WTC11 (cell line): ENCODE measurements around the gene ROR2. TPM values are rescaled to one million over a fixed set of nuclear protein-coding genes. Genes with fewer than 3 reads are reported as not detected.

ENCODE experiments used
- ATAC-seq: fragments of 200-7000 bp; cut with Tn5 transposase; 2 replicates; pipeline ENCODE4 v1.10.0; 2021; ENCODE audit warnings: mild to moderate bottlenecking, moderate library complexity
- CTCF ChIA-PET: fragments of 300-600 bp; sonication (Branson Sonifier 250); formaldehyde crosslinking; loops from one replicate; lab custom pipeline; 2021; ENCODE audit warnings: antibody characterized with exemption; lab: Charles Lee
- POLR2A ChIA-PET: fragments of 350-600 bp; sonication (Branson Sonifier 250); formaldehyde crosslinking; loops from one replicate; lab custom pipeline; 2021; ENCODE audit warnings: antibody characterized with exemption; lab: Charles Lee
- DNase-seq: peaks from one replicate; pipeline ENCODE4 v3.0.0; 2021; ENCODE audit warnings: low spot score
- H3K27ac Mint-ChIP-seq: 2 replicates; pipeline ENCODE4 v1.8.0; 2021; ENCODE audit warnings: mixed read lengths
- H3K27me3 Mint-ChIP-seq: 2 replicates; pipeline ENCODE4 v1.8.0; 2021; ENCODE audit warnings: low read depth, mild to moderate bottlenecking, moderate library complexity, mixed read lengths
- H3K36me3 Mint-ChIP-seq: 2 replicates; pipeline ENCODE4 v1.8.0; 2021; ENCODE audit warnings: mixed read lengths
- H3K4me1 Mint-ChIP-seq: 2 replicates; pipeline ENCODE4 v1.8.0; 2022; ENCODE audit warnings: mixed read lengths
- H3K4me3 Mint-ChIP-seq: 2 replicates; pipeline ENCODE4 v1.8.0; 2021; ENCODE audit warnings: mild to moderate bottlenecking, moderate library complexity, mixed read lengths
- H3K9me3 Mint-ChIP-seq: 2 replicates; pipeline ENCODE4 v1.8.0; 2021; ENCODE audit warnings: mixed read lengths
- ELF4 ChIP-seq: sonication (generic); formaldehyde crosslinking; IDR thresholded peaks from 2 replicates; pipeline ENCODE4 v1.8.1; 2022; ENCODE audit warnings: low read depth, mild to moderate bottlenecking, moderate library complexity, missing genetic modification reagents
- NFYB ChIP-seq: sonication (generic); formaldehyde crosslinking; conservative IDR thresholded peaks from 2 replicates; pipeline ENCODE4 v1.8.0; 2022; ENCODE audit warnings: low read depth, missing genetic modification reagents
- OVOL2 ChIP-seq: fragments of 250-450 bp; sonication (Bioruptor Pico); IDR thresholded peaks from 2 replicates; pipeline ENCODE4 v1.9.0; 2021; ENCODE audit warnings: mild to moderate bottlenecking, borderline replicate concordance
- RORB ChIP-seq: fragments of 250-450 bp; sonication (Bioruptor Pico); IDR thresholded peaks from 2 replicates; pipeline ENCODE4 v1.9.0; 2021; ENCODE audit warnings: mild to moderate bottlenecking
- ZNF263 ChIP-seq: sonication (generic); formaldehyde crosslinking; IDR thresholded peaks from 2 replicates; pipeline ENCODE4 v1.8.1; 2022; ENCODE audit warnings: low read depth, mild to moderate bottlenecking, moderate library complexity, missing genetic modification reagents
- ZNF396 ChIP-seq: fragments of 250-450 bp; sonication (Bioruptor Pico); IDR thresholded peaks from 2 replicates; pipeline ENCODE4 v1.8.0; 2021; ENCODE audit warnings: mild to moderate bottlenecking, moderate library complexity, borderline replicate concordance
- ZNF671 ChIP-seq: fragments of 250-450 bp; sonication (Bioruptor Pico); IDR thresholded peaks from 2 replicates; pipeline ENCODE4 v1.8.0; 2021; ENCODE audit warnings: mild to moderate bottlenecking
- total RNA-seq: library from RNA; stranded (reverse); gene quantifications from 3 replicates; pipeline ENCODE4 v1.2.3, GENCODE V29; 2021
- TF ChIP-seq, protein P1 (sequence below): sonication (generic); formaldehyde crosslinking; IDR thresholded peaks from 2 replicates; pipeline ENCODE4 v1.8.1; 2023; ENCODE audit warnings: mild to moderate bottlenecking, missing genetic modification reagents, moderate library complexity
- TF ChIP-seq, protein P2 (sequence below): fragments of 200-600 bp; IDR thresholded peaks from 2 replicates; pipeline ENCODE4 v1.8.0; 2022; ENCODE audit warnings: antibody characterized with exemption
- TF ChIP-seq, protein P3 (sequence below): fragments of 250-450 bp; sonication (Bioruptor Pico); conservative IDR thresholded peaks from 2 replicates; pipeline ENCODE4 v1.9.0; 2021; ENCODE audit warnings: mild to moderate bottlenecking
- TF ChIP-seq, protein P4 (sequence below): sonication (generic); formaldehyde crosslinking; IDR thresholded peaks from 2 replicates; pipeline ENCODE4 v1.8.0; 2022; ENCODE audit warnings: missing genetic modification reagents
- TF ChIP-seq, protein P5 (sequence below): sonication (generic); formaldehyde crosslinking; IDR thresholded peaks from 2 replicates; pipeline ENCODE4 v1.8.0; 2023; ENCODE audit warnings: missing genetic modification reagents, mild to moderate bottlenecking, borderline replicate concordance
- TF ChIP-seq, protein P6 (sequence below): fragments of 250-450 bp; sonication (Bioruptor Pico); IDR thresholded peaks from 2 replicates; pipeline ENCODE4 v1.9.0; 2021; ENCODE audit warnings: mild to moderate bottlenecking
- TF ChIP-seq, protein P7 (sequence below): sonication (generic); formaldehyde crosslinking; IDR thresholded peaks from 2 replicates; pipeline ENCODE4 v1.8.1; 2022; ENCODE audit warnings: mild to moderate bottlenecking, moderate library complexity, missing genetic modification reagents
- TF ChIP-seq, protein P8 (sequence below): sonication (generic); formaldehyde crosslinking; IDR thresholded peaks from 2 replicates; pipeline ENCODE4 v1.8.0; 2022; ENCODE audit warnings: mild to moderate bottlenecking, missing genetic modification reagents

Gene ROR2
- total RNA-seq, 1 experiment from 2014 or later, result 19.8 TPM

DNA sequence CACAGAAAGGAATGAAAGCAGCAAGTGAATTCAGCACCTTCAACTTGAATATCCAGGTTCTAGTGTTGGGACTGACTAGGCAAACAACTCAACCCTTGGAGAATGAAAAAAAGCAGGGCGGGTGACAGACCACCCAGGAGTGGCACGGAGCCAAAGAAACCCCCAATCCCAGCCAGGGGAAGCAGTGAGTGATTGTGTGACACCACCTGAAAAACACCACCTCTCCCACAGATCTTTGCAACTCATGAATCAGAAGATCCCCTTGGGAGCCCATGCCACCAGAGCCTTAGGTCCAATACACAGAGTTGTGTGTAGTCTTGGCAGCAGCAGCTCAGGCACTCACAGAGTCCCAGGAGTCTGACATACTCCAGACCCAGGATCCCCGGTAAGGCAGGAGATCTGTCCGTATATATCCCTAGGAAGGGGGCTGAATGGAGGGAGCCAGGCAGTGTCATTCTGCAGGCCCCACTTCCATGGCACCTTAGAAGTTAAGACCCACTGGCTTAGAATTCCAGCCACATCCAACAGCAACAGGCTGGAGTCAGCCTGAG lies 22.1 kb upstream of the ROR2 start (continued):
- TF ChIP-seq ELF4 (CRISPR knock-in tag), result no peak
- TF ChIP-seq, protein P1, sequence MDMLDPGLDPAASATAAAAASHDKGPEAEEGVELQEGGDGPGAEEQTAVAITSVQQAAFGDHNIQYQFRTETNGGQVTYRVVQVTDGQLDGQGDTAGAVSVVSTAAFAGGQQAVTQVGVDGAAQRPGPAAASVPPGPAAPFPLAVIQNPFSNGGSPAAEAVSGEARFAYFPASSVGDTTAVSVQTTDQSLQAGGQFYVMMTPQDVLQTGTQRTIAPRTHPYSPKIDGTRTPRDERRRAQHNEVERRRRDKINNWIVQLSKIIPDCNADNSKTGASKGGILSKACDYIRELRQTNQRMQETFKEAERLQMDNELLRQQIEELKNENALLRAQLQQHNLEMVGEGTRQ, result no peak
- no peak for TF ChIP-seq OVOL2
- no peak for TF ChIP-seq ZNF263

DNA sequence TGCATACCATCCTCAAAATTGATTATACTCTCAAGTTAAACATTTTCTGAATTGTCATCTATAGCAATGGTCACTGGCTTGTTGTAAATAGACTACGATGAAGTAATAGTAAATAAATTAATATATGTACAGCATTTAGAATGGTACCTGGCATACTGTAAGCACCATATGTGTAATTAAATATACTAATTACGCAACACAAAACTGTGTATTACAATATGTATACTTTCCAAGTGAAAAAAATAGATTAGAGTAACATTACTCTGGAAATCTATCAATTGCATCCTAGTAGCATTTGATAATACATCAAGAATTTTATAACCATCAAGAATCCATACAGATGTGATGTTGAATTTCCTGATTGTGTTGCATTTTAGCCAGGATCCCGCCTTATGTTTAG lies 17.2 kb upstream of the ROR2 start:
- CTCF ChIA-PET, result no interaction called here
- POLR2A ChIA-PET, result no interaction called here
- Mint-ChIP-seq H3K4me1 (no peaks in the 10 kb centered on the region), H3K4me3 (no peak overlapping the region), H3K9me3 (peaks cover 8% of the 10 kb centered on the region), H3K27ac (no peak overlapping the region), H3K27me3 (no peaks in the 10 kb centered on the region; the same call in none of the 2 replicates), H3K36me3 (no peaks in the 10 kb centered on the region; the same call in 1 of the 2 replicates)
- DNase-seq, result no peak
- ATAC-seq, result no peak
- TF ChIP-seq, protein P2, sequence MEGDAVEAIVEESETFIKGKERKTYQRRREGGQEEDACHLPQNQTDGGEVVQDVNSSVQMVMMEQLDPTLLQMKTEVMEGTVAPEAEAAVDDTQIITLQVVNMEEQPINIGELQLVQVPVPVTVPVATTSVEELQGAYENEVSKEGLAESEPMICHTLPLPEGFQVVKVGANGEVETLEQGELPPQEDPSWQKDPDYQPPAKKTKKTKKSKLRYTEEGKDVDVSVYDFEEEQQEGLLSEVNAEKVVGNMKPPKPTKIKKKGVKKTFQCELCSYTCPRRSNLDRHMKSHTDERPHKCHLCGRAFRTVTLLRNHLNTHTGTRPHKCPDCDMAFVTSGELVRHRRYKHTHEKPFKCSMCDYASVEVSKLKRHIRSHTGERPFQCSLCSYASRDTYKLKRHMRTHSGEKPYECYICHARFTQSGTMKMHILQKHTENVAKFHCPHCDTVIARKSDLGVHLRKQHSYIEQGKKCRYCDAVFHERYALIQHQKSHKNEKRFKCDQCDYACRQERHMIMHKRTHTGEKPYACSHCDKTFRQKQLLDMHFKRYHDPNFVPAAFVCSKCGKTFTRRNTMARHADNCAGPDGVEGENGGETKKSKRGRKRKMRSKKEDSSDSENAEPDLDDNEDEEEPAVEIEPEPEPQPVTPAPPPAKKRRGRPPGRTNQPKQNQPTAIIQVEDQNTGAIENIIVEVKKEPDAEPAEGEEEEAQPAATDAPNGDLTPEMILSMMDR, result no peak
- no peak for TF ChIP-seq ZNF671 (CRISPR knock-in tag)
- TF ChIP-seq, protein P3, sequence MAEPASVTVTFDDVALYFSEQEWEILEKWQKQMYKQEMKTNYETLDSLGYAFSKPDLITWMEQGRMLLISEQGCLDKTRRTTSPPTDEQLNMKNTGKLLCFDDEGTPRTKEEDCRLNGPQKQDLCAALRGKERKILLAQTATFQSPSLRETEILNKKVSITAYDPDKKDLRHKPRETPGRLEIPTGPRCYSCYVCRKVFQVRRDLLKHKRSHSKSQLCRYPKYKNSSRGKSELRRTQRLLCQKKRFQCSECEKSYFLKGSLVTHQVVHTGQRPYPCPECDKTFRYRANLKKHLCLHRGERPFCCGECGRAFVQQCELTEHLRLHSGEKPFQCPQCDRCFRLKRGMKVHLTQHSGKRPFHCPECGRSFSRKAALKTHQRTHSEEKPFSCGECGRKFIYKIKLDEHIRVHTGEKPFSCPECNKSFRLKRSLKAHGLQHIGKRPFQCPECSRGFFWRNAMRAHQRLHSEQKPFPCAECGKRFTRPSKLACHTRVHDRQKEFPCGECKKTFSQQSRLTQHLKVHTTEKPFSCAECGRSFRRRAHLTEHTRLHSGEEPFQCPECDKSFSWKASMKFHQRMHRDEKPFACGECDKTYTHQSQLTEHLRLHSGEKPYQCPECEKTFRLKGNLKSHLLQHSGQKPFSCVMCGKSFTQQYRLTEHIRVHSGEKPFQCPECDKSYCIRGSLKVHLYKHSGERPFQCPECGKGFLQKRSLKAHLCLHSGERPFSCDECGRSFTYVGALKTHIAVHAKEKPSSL (CRISPR knock-in tag), result no peak
- no peak for TF ChIP-seq ZNF396 (CRISPR knock-in tag)
- TF ChIP-seq, protein P4, sequence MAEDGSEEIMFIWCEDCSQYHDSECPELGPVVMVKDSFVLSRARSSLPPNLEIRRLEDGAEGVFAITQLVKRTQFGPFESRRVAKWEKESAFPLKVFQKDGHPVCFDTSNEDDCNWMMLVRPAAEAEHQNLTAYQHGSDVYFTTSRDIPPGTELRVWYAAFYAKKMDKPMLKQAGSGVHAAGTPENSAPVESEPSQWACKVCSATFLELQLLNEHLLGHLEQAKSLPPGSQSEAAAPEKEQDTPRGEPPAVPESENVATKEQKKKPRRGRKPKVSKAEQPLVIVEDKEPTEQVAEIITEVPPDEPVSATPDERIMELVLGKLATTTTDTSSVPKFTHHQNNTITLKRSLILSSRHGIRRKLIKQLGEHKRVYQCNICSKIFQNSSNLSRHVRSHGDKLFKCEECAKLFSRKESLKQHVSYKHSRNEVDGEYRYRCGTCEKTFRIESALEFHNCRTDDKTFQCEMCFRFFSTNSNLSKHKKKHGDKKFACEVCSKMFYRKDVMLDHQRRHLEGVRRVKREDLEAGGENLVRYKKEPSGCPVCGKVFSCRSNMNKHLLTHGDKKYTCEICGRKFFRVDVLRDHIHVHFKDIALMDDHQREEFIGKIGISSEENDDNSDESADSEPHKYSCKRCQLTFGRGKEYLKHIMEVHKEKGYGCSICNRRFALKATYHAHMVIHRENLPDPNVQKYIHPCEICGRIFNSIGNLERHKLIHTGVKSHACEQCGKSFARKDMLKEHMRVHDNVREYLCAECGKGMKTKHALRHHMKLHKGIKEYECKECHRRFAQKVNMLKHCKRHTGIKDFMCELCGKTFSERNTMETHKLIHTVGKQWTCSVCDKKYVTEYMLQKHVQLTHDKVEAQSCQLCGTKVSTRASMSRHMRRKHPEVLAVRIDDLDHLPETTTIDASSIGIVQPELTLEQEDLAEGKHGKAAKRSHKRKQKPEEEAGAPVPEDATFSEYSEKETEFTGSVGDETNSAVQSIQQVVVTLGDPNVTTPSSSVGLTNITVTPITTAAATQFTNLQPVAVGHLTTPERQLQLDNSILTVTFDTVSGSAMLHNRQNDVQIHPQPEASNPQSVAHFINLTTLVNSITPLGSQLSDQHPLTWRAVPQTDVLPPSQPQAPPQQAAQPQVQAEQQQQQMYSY, result no peak
- TF ChIP-seq, protein P5, sequence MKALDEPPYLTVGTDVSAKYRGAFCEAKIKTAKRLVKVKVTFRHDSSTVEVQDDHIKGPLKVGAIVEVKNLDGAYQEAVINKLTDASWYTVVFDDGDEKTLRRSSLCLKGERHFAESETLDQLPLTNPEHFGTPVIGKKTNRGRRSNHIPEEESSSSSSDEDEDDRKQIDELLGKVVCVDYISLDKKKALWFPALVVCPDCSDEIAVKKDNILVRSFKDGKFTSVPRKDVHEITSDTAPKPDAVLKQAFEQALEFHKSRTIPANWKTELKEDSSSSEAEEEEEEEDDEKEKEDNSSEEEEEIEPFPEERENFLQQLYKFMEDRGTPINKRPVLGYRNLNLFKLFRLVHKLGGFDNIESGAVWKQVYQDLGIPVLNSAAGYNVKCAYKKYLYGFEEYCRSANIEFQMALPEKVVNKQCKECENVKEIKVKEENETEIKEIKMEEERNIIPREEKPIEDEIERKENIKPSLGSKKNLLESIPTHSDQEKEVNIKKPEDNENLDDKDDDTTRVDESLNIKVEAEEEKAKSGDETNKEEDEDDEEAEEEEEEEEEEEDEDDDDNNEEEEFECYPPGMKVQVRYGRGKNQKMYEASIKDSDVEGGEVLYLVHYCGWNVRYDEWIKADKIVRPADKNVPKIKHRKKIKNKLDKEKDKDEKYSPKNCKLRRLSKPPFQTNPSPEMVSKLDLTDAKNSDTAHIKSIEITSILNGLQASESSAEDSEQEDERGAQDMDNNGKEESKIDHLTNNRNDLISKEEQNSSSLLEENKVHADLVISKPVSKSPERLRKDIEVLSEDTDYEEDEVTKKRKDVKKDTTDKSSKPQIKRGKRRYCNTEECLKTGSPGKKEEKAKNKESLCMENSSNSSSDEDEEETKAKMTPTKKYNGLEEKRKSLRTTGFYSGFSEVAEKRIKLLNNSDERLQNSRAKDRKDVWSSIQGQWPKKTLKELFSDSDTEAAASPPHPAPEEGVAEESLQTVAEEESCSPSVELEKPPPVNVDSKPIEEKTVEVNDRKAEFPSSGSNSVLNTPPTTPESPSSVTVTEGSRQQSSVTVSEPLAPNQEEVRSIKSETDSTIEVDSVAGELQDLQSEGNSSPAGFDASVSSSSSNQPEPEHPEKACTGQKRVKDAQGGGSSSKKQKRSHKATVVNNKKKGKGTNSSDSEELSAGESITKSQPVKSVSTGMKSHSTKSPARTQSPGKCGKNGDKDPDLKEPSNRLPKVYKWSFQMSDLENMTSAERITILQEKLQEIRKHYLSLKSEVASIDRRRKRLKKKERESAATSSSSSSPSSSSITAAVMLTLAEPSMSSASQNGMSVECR (CRISPR knock-in tag), result no peak
- TF ChIP-seq, protein P6, sequence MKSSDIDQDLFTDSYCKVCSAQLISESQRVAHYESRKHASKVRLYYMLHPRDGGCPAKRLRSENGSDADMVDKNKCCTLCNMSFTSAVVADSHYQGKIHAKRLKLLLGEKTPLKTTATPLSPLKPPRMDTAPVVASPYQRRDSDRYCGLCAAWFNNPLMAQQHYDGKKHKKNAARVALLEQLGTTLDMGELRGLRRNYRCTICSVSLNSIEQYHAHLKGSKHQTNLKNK (CRISPR knock-in tag), result no peak
- TF ChIP-seq, protein P7, sequence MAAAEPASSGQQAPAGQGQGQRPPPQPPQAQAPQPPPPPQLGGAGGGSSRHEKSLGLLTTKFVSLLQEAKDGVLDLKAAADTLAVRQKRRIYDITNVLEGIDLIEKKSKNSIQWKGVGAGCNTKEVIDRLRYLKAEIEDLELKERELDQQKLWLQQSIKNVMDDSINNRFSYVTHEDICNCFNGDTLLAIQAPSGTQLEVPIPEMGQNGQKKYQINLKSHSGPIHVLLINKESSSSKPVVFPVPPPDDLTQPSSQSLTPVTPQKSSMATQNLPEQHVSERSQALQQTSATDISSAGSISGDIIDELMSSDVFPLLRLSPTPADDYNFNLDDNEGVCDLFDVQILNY (CRISPR knock-in tag), result no peak
- no peak for TF ChIP-seq RORB (CRISPR knock-in tag)
- no peak for TF ChIP-seq NFYB (CRISPR knock-in tag)
- TF ChIP-seq, protein P8, sequence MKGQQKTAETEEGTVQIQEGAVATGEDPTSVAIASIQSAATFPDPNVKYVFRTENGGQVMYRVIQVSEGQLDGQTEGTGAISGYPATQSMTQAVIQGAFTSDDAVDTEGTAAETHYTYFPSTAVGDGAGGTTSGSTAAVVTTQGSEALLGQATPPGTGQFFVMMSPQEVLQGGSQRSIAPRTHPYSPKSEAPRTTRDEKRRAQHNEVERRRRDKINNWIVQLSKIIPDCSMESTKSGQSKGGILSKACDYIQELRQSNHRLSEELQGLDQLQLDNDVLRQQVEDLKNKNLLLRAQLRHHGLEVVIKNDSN (CRISPR knock-in tag), result no peak
